Central memory CD8-positive, alpha-beta T cell (primary cell): Measurements from ENCODE around the gene MAPK7.

Experiments
- ATAC-seq: fragments of 150-1000 bp; cut with Tn5 transposase; replicated peaks from 2 replicates; pipeline ENCODE4 v1.10.0; 2022; ENCODE audit warnings: mild to moderate bottlenecking, moderate FRiP score, moderate number of reproducible peaks; ENCODE audit not compliant: poor library complexity, severe bottlenecking; ENCODE audit errors: extremely low read depth
- DNase-seq, 2 donors: peaks; one replicate each; pipeline ENCODE4 v3.0.0; 2021; ENCODE audit warnings: low spot score in 2 of 2
- H3K27ac Mint-ChIP-seq: one replicate; pipeline ENCODE4 v1.8.0; 2022; ENCODE audit warnings: low read depth, mild to moderate bottlenecking, moderate library complexity, mixed read lengths
- H3K27me3 Mint-ChIP-seq: one replicate; pipeline ENCODE4 v1.8.0; 2022; ENCODE audit warnings: mixed read lengths
- H3K36me3 Mint-ChIP-seq: one replicate; pipeline ENCODE4 v1.8.0; 2022; ENCODE audit warnings: mild to moderate bottlenecking, moderate library complexity, mixed read lengths; ENCODE audit not compliant: insufficient read depth
- H3K4me1 Mint-ChIP-seq: one replicate; pipeline ENCODE4 v1.8.0; 2022; ENCODE audit warnings: mixed read lengths
- H3K4me3 Mint-ChIP-seq: one replicate; pipeline ENCODE4 v1.8.0; 2022; ENCODE audit warnings: mild to moderate bottlenecking, moderate library complexity, mixed read lengths
- H3K9me3 Mint-ChIP-seq: one replicate; pipeline ENCODE4 v1.8.0; 2022; ENCODE audit warnings: mixed read lengths

The MAPK7 gene

GRCh38 chr17:19380481-19381301 lies 2.4 kb downstream of the MAPK7 start:
- H3K27ac Mint-ChIP-seq = no peak overlapping the region
- H3K4me3 Mint-ChIP-seq = no peak overlapping the region
- DNase-seq = no peak
- H3K36me3 Mint-ChIP-seq = peaks cover 24% of the 10 kb centered on the region
- peaks cover 40% of the 10 kb centered on the region for H3K4me1 Mint-ChIP-seq
- no peaks in the 10 kb centered on the region for H3K27me3 Mint-ChIP-seq
- ATAC-seq = no peak
- H3K9me3 Mint-ChIP-seq = no peaks in the 10 kb centered on the region

GRCh38 chr17:19381361-19381740 lies 3.1 kb downstream of the MAPK7 start:
- DNase-seq (no peak), ATAC-seq (no peak)
- no peaks in the 10 kb centered on the region for H3K9me3 Mint-ChIP-seq
- H3K27me3 Mint-ChIP-seq = no peaks in the 10 kb centered on the region
- no peak overlapping the region for H3K4me3 Mint-ChIP-seq
- H3K27ac Mint-ChIP-seq = no peak overlapping the region
- peaks cover 37% of the 10 kb centered on the region for H3K4me1 Mint-ChIP-seq
- H3K36me3 Mint-ChIP-seq = peaks cover 24% of the 10 kb centered on the region

- H3K4me1 Mint-ChIP-seq = peaks cover 35% of the 10 kb centered on the region
- peaks cover 24% of the 10 kb centered on the region for H3K36me3 Mint-ChIP-seq
- no peaks in the 10 kb centered on the region for H3K27me3 Mint-ChIP-seq
- ATAC-seq (no peak), DNase-seq (no peak)
- no peak overlapping the region for H3K4me3 Mint-ChIP-seq
- no peaks in the 10 kb centered on the region for H3K9me3 Mint-ChIP-seq
- no peak overlapping the region for H3K27ac Mint-ChIP-seq
Measured at GRCh38 chr17:19381741-19382444, 3.6 kb downstream of the MAPK7 start.

GRCh38 chr17:19382531-19383444 lies 4.5 kb downstream of the MAPK7 start:
- ATAC-seq (no peak), DNase-seq (no peak)
- Mint-ChIP-seq H3K27me3 (no peaks in the 10 kb centered on the region), H3K36me3 (peaks cover 18% of the 10 kb centered on the region), H3K27ac (no peak overlapping the region), H3K4me1 (peaks cover 26% of the 10 kb centered on the region), H3K9me3 (no peaks in the 10 kb centered on the region), H3K4me3 (no peak overlapping the region)

- ATAC-seq (no peak), DNase-seq (no peak)
- Mint-ChIP-seq H3K36me3 (peaks cover 11% of the 10 kb centered on the region), H3K4me1 (peaks cover 26% of the 10 kb centered on the region), H3K4me3 (no peak overlapping the region), H3K9me3 (no peaks in the 10 kb centered on the region), H3K27me3 (no peaks in the 10 kb centered on the region), H3K27ac (peak overlapping the region; percentile 85)
Measured at GRCh38 chr17:19383681-19384470, 5.6 kb downstream of the MAPK7 start.

- H3K27me3 Mint-ChIP-seq = no peaks in the 10 kb centered on the region
- no peak for DNase-seq
- H3K27ac Mint-ChIP-seq = peak overlapping the region; percentile 85
- no peak for ATAC-seq
- H3K36me3 Mint-ChIP-seq = peaks cover 11% of the 10 kb centered on the region
- no peak overlapping the region for H3K4me3 Mint-ChIP-seq
- H3K4me1 Mint-ChIP-seq = peaks cover 26% of the 10 kb centered on the region
- no peaks in the 10 kb centered on the region for H3K9me3 Mint-ChIP-seq
Measured at GRCh38 chr17:19384723-19385391, 6.6 kb downstream of the MAPK7 start.

- H3K36me3 Mint-ChIP-seq = peaks cover 8% of the 10 kb centered on the region
- H3K27me3 Mint-ChIP-seq = no peaks in the 10 kb centered on the region
- H3K9me3 Mint-ChIP-seq = no peaks in the 10 kb centered on the region
- H3K27ac Mint-ChIP-seq = no peak overlapping the region
- H3K4me1 Mint-ChIP-seq = peaks cover 25% of the 10 kb centered on the region
- no peak overlapping the region for H3K4me3 Mint-ChIP-seq
- DNase-seq (no peak), ATAC-seq (no peak)
Measured at GRCh38 chr17:19385521-19385983, 7.3 kb downstream of the MAPK7 start.

- Mint-ChIP-seq H3K36me3 (peaks cover 5% of the 10 kb centered on the region), H3K4me3 (no peak overlapping the region), H3K27me3 (no peaks in the 10 kb centered on the region), H3K4me1 (peaks cover 17% of the 10 kb centered on the region), H3K9me3 (no peaks in the 10 kb centered on the region), H3K27ac (no peak overlapping the region)
- ATAC-seq (no peak), DNase-seq (no peak)
Measured at GRCh38 chr17:19386051-19386929, 8.0 kb downstream of the MAPK7 start.

- peaks cover 2% of the 10 kb centered on the region for H3K36me3 Mint-ChIP-seq
- no peak within 1 kb of the TSS for H3K27ac Mint-ChIP-seq
- H3K27me3 Mint-ChIP-seq = no peaks in the 10 kb centered on the region
- DNase-seq = no peak
- H3K4me1 Mint-ChIP-seq = peaks cover 17% of the 10 kb centered on the region
- no peak for ATAC-seq
- H3K4me3 Mint-ChIP-seq = no peak within 1 kb of the TSS
- H3K9me3 Mint-ChIP-seq = no peaks in the 10 kb centered on the region
Measured at GRCh38 chr17:19386974-19387920, 8.9 kb downstream of the MAPK7 start, which contains the start of gene MFAP4. MFAP4 (minus strand) TSS chr17:19387190; CDS start chr17:19387155, 35 bp downstream.

- H3K4me3 Mint-ChIP-seq = no peak overlapping the region
- no peak for DNase-seq
- H3K36me3 Mint-ChIP-seq = peaks cover 2% of the 10 kb centered on the region
Measured at GRCh38 chr17:19387921-19388521, 9.7 kb downstream of the MAPK7 start.

More at GRCh38 chr17:19387921-19388521, 9.7 kb downstream of the MAPK7 start:
- no peak for ATAC-seq
- Mint-ChIP-seq H3K9me3 (no peaks in the 10 kb centered on the region), H3K27me3 (no peaks in the 10 kb centered on the region), H3K27ac (no peak overlapping the region), H3K4me1 (peaks cover 17% of the 10 kb centered on the region)
